HepG2 (cell line): ENCODE data around the gene NEAT1. TPM values are rescaled to one million over a fixed set of nuclear protein-coding genes. Genes with fewer than 3 reads are reported as not detected.

ENCODE experiments used
- ATRX ChIP-seq: sonication (generic); formaldehyde crosslinking; IDR thresholded peaks from 2 replicates; pipeline ENCODE4 v1.4.0; 2020; ENCODE audit warnings: missing genetic modification reagents, borderline replicate concordance
- ESRRA ChIP-seq: sonication (generic); formaldehyde crosslinking; IDR thresholded peaks from 2 replicates; pipeline ENCODE4 v1.5.1; 2020; ENCODE audit warnings: mild to moderate bottlenecking, low read depth, missing genetic modification reagents
- NFE2L1 ChIP-seq: sonication (generic); formaldehyde crosslinking; IDR thresholded peaks from 2 replicates; pipeline ENCODE4 v1.4.0; 2020; ENCODE audit warnings: missing genetic modification reagents, mild to moderate bottlenecking, borderline replicate concordance
- NFE2L2 ChIP-seq: fragments of 150-350 bp; IDR thresholded peaks from 2 replicates; pipeline ENCODE4 v1.6.1; 2014; ENCODE audit warnings: low read length
- TERF1 ChIP-seq: sonication (generic); formaldehyde crosslinking; IDR thresholded peaks from 2 replicates; pipeline ENCODE4 v1.8.0; 2022; ENCODE audit warnings: mild to moderate bottlenecking, missing genetic modification reagents, moderate library complexity
- ZBTB2 ChIP-seq: sonication (generic); formaldehyde crosslinking; IDR thresholded peaks from 2 replicates; pipeline ENCODE4 v1.8.0; 2022; ENCODE audit warnings: low read depth, missing genetic modification reagents
- ZFP82 ChIP-seq: sonication (generic); formaldehyde crosslinking; IDR thresholded peaks from 2 replicates; pipeline ENCODE4 v1.5.1; 2020; ENCODE audit warnings: mild to moderate bottlenecking, missing genetic modification reagents, borderline replicate concordance
- ZNF121 ChIP-seq: sonication (generic); formaldehyde crosslinking; IDR thresholded peaks from 2 replicates; pipeline ENCODE4 v1.5.0; 2020; ENCODE audit warnings: mild to moderate bottlenecking, missing genetic modification reagents
- ZNF253 ChIP-seq: sonication (generic); formaldehyde crosslinking; IDR thresholded peaks from 2 replicates; pipeline ENCODE4 v1.8.0; 2022; ENCODE audit warnings: mild to moderate bottlenecking, missing genetic modification reagents, borderline replicate concordance
- ZNF33B ChIP-seq: sonication (generic); formaldehyde crosslinking; IDR thresholded peaks from 2 replicates; pipeline ENCODE4 v1.5.1; 2020; ENCODE audit warnings: mild to moderate bottlenecking, missing genetic modification reagents
- ZNF574 ChIP-seq: sonication (generic); formaldehyde crosslinking; IDR thresholded peaks from 2 replicates; pipeline ENCODE4 v1.4.0; 2020; ENCODE audit warnings: missing genetic modification reagents
- ZNF674 ChIP-seq: sonication (generic); formaldehyde crosslinking; IDR thresholded peaks from 2 replicates; pipeline ENCODE4 v1.5.0; 2020; ENCODE audit warnings: low read depth, mild to moderate bottlenecking, missing genetic modification reagents
- ZNF75D ChIP-seq: sonication (generic); formaldehyde crosslinking; IDR thresholded peaks from 2 replicates; pipeline ENCODE4 v1.8.1; 2023; ENCODE audit warnings: missing genetic modification reagents, mild to moderate bottlenecking, borderline replicate concordance
- ZSCAN20 ChIP-seq: sonication (generic); formaldehyde crosslinking; IDR thresholded peaks from 2 replicates; pipeline ENCODE4 v1.4.0; 2020; ENCODE audit warnings: missing genetic modification reagents, mild to moderate bottlenecking, borderline replicate concordance
- ZZZ3 ChIP-seq: sonication (generic); formaldehyde crosslinking; IDR thresholded peaks from 2 replicates; pipeline ENCODE4 v1.4.0; 2020; ENCODE audit warnings: missing genetic modification reagents, mild to moderate bottlenecking, borderline replicate concordance
- polyA plus RNA-seq, 8 experiments: library from polyadenylated mRNA; depleted of rRNA in 3 of 8; stranded (reverse) in 7 of 8; unstranded in 1 of 8; fragments of >200 nt; fragmentation: Illumina TruSeq in 4 of 8; extraction: Trizol in 4 of 8; gene quantifications; 2 replicates each; pipeline versions ENCODE4 v1.2.1 to v1.2.3, GENCODE V29; 2011 to 2016; ENCODE audit warnings: low read depth in 4 of 8, missing spikeins in 1 of 8, mixed read lengths in 1 of 8; ENCODE audit not compliant: insufficient read depth in 1 of 8
- total RNA-seq, 5 experiments: library from RNA; depleted of rRNA; stranded (reverse); fragments of >200 nt; fragmentation: Illumina TruSeq; extraction: Trizol; gene quantifications; 2 replicates each; pipeline ENCODE4 v1.2.3, GENCODE V29; 2016; ENCODE audit warnings: low read depth in 1 of 5
- TF ChIP-seq, protein P1 (sequence below): sonication (generic); formaldehyde crosslinking; IDR thresholded peaks from 2 replicates; pipeline ENCODE4 v1.5.1; 2020; ENCODE audit warnings: mild to moderate bottlenecking, missing genetic modification reagents, moderate library complexity
- TF ChIP-seq, protein P2 (sequence below): sonication (generic); formaldehyde crosslinking; IDR thresholded peaks from 2 replicates; pipeline ENCODE4 v1.4.0; 2020; ENCODE audit warnings: missing genetic modification reagents; ENCODE audit errors: not compliant biosample characterization

The NEAT1 gene
- total and polyA plus RNA-seq, 2 of the 13 experiments (the other 11 are each of a cell fraction or from before 2014, with no cell fraction given), result 20.5 to 41.2 TPM

GRCh38 chr11:65487467-65488272 lies 65.1 kb downstream of the NEAT1 start (continued):
- TF ChIP-seq, protein P1, sequence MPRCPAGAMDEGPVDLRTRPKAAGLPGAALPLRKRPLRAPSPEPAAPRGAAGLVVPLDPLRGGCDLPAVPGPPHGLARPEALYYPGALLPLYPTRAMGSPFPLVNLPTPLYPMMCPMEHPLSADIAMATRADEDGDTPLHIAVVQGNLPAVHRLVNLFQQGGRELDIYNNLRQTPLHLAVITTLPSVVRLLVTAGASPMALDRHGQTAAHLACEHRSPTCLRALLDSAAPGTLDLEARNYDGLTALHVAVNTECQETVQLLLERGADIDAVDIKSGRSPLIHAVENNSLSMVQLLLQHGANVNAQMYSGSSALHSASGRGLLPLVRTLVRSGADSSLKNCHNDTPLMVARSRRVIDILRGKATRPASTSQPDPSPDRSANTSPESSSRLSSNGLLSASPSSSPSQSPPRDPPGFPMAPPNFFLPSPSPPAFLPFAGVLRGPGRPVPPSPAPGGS (CRISPR knock-in tag), result no peak
- no peak for TF ChIP-seq ATRX (CRISPR knock-in tag)
- TF ChIP-seq NFE2L1, result no peak
- no peak for TF ChIP-seq ZBTB2
- no peak for TF ChIP-seq ZNF253
- no peak for TF ChIP-seq ZNF121
- TF ChIP-seq ZSCAN20 (CRISPR knock-in tag), result no peak
- no peak for TF ChIP-seq ZFP82 (CRISPR knock-in tag)
- no peak; the same call in 1 of the 2 replicates for TF ChIP-seq ZNF574 (CRISPR knock-in tag)
- no peak for TF ChIP-seq ZNF33B (CRISPR knock-in tag)
- TF ChIP-seq NFE2L2, result no peak
- no peak for TF ChIP-seq ZNF75D (CRISPR knock-in tag)
- no peak for TF ChIP-seq ZNF674
- no peak for TF ChIP-seq TERF1 (CRISPR knock-in tag)
- TF ChIP-seq ESRRA, result 0 out of 2 replicates have a peak, but pooled peaks have one; percentile 58
- TF ChIP-seq, protein P2, sequence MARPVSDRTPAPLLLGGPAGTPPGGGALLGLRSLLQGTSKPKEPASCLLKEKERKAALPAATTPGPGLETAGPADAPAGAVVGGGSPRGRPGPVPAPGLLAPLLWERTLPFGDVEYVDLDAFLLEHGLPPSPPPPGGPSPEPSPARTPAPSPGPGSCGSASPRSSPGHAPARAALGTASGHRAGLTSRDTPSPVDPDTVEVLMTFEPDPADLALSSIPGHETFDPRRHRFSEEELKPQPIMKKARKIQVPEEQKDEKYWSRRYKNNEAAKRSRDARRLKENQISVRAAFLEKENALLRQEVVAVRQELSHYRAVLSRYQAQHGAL, result no peak
- TF ChIP-seq ZZZ3 (CRISPR knock-in tag), result no peak
